PFSK-1 (cell line): Measurements from ENCODE around the gene LGALS3BP.

Experiments
- FOXP2 ChIP-seq: optimal IDR thresholded peaks from 2 replicates; pipeline ENCODE3; 2011; ENCODE audit warnings: borderline replicate concordance, control low read depth, inconsistent platforms; ENCODE audit not compliant: insufficient read depth; ENCODE audit errors: extremely low read length, extremely low read depth
- POLR2AphosphoS5 ChIP-seq: IDR thresholded peaks from 2 replicates; pipeline ENCODE4 v1.6.1; 2012; ENCODE audit warnings: low read depth, mild to moderate bottlenecking, control low read depth, low read length, moderate library complexity
- SIN3A ChIP-seq: IDR thresholded peaks from 2 replicates; pipeline ENCODE4 v1.6.1; 2012; ENCODE audit warnings: mild to moderate bottlenecking, low read length, moderate library complexity, borderline replicate concordance; ENCODE audit not compliant: insufficient read depth
- TAF1 ChIP-seq: IDR thresholded peaks from 2 replicates; pipeline ENCODE4 v1.6.1; 2012; ENCODE audit warnings: low read length, control low read depth, borderline replicate concordance; ENCODE audit not compliant: insufficient read depth
- TF ChIP-seq, protein P1 (sequence below), 2 experiments: IDR thresholded peaks; 2 replicates each; pipeline versions ENCODE4 v1.6.1 to v1.8.0; 2011 to 2012; ENCODE audit warnings: low read depth in 2 of 2, low read length in 2 of 2, control low read depth in 1 of 2, inconsistent platforms in 1 of 2, mild to moderate bottlenecking in 1 of 2, moderate library complexity in 1 of 2; ENCODE audit not compliant: insufficient read depth in 1 of 2

LGALS3BP gene

DNA sequence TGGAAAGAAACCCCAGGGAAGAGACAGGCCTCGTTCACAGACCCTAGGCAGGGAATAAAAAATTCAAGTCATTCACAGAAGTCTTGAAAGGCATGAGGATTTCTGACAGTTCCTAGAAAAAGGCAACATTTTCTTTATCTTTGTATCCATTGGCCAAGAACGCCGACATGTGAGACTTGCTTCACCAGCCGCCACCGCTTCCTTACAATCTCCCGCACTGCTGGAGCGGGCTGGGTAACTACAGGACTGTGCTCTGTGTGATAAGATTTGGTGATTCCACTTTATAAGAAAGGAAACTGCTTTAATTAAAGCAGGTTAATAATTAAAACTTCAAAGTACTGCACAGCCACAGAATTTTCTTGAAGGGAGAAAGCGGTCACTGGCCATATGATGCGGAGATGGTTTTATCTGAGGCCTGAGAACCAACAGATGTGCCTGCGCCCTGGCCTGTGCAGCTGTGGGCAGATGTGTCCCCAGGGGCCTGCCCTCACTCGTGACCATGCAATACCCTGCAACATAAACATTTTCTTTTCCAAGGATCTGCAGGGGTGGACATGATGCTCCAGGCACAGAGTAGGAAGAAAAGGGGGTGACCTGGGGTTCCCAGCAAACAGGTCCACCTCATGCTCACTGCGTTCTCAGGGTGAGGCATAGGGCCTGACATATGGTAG, 13.0 kb upstream of the LGALS3BP start:
- TF ChIP-seq, protein P1, sequence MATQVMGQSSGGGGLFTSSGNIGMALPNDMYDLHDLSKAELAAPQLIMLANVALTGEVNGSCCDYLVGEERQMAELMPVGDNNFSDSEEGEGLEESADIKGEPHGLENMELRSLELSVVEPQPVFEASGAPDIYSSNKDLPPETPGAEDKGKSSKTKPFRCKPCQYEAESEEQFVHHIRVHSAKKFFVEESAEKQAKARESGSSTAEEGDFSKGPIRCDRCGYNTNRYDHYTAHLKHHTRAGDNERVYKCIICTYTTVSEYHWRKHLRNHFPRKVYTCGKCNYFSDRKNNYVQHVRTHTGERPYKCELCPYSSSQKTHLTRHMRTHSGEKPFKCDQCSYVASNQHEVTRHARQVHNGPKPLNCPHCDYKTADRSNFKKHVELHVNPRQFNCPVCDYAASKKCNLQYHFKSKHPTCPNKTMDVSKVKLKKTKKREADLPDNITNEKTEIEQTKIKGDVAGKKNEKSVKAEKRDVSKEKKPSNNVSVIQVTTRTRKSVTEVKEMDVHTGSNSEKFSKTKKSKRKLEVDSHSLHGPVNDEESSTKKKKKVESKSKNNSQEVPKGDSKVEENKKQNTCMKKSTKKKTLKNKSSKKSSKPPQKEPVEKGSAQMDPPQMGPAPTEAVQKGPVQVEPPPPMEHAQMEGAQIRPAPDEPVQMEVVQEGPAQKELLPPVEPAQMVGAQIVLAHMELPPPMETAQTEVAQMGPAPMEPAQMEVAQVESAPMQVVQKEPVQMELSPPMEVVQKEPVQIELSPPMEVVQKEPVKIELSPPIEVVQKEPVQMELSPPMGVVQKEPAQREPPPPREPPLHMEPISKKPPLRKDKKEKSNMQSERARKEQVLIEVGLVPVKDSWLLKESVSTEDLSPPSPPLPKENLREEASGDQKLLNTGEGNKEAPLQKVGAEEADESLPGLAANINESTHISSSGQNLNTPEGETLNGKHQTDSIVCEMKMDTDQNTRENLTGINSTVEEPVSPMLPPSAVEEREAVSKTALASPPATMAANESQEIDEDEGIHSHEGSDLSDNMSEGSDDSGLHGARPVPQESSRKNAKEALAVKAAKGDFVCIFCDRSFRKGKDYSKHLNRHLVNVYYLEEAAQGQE (IDR thresholded peaks at IDR 0.05; ENCODE audit: insufficient read depth in 1 of 2, low read depth in 2 of 2, low read length in 2 of 2) = no peak
- TF ChIP-seq FOXP2 (no peak), SIN3A (no peak), POLR2AphosphoS5 (no peak), TAF1 (no peak)

DNA sequence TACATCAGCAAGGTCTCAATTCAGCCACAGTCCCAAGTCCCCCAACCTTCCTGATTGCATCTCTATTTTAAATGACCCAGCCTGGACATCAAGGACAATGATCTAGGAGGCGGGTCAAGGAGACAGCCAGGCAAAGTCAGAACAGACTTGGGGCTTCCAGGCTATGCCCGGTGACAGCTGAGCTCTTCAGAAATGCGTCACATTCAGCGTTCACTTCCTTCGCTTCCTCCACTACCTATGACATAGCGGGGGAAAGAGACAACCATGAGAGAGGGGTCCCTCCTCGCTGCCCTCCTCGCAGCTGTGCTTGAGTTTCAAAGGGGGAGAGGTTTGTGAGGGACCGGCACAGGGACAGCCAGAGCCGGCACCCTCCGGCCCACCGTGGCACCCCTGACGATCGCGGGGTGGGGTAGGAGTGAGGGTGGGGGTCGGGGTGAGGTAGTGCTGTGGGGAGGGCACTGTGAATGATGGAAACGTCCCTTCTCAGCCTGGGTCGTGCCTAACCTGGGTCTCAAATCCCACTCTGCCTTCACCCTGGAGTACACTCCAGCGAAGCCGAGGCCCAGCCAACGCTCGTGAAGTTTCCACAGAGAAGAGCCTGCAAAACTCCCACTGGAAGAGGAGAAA, 12.3 kb upstream of the LGALS3BP start:
- TF ChIP-seq FOXP2 (no peak), TAF1 (no peak), POLR2AphosphoS5 (no peak), SIN3A (no peak)
- TF ChIP-seq, protein P1 (IDR thresholded peaks at IDR 0.05; ENCODE audit: insufficient read depth in 1 of 2, low read depth in 2 of 2, low read length in 2 of 2) = no peak

DNA sequence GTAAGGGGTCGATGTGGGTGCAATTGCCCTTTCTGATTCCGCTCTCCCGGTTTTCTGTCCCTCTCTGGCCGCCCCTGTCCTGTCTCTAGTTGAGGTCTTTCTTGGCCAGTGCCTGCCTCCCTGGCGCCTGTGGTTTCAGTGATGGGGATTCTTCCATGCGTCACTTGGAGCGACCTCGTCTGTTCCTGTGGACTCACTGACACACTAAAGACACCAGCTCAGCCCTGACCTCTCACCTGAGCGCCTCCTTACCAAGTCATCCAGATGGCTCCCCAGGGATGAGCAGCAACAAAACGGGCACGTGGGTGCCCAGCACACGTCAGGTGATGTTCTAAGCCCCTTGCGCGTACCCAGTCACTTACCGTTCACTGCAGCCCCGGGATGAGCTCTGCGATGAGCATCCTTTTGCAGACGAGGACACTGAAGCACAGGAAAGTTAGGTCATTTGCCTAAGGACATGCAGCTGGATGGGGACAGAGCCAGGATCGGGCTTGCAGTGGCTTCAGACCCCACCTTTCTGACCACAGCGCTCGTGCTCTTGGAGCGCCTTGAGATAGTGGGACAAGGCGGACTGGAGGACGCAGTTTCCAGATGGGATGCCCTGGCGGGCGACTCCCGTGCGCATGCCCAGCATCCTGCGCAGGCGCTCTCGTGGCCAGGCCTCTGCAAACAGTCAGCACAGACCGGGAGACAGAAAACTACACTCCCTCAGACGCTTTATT, 11.5 kb upstream of the LGALS3BP start:
- no peak for TF ChIP-seq TAF1
- TF ChIP-seq SIN3A = no peak
- no peak for TF ChIP-seq POLR2AphosphoS5
- no peak for TF ChIP-seq FOXP2
- TF ChIP-seq, protein P1 (IDR thresholded peaks at IDR 0.05; ENCODE audit: insufficient read depth in 1 of 2, low read depth in 2 of 2, low read length in 2 of 2) = no peak

DNA sequence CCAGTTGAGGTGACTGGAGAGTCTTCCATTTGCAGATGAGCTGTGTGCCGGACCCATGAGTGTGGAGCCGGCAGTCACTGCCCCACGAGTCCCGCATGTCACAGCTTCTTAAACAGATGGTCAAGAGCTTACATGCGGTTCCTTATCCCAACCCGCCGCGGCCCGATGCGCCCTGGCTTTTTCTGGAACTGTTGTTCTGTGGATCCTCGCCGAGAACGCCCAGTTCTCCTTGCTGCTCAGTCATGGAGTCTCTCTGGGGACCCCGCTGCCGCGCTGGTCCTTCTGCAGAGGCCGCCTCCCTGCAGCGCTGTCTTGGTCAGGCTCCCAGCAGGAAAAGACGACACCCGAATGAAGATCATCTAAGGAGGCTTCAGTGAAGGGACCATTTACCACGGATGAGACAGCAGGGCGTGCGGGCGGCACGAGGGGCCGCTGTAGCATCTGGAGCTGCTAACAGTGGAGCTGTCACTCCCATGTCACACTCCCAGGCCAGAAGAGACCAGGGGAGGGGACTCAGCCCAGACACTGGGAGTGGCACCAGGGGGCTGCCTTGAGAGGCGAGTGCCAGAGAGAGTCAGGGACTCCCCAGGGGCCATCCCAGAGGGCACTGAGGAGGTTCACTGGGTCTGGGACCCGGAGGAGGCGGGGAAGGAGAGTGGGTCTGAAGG, 10.8 kb upstream of the LGALS3BP start:
- TF ChIP-seq SIN3A = no peak
- no peak for TF ChIP-seq POLR2AphosphoS5
- no peak for TF ChIP-seq TAF1
- TF ChIP-seq, protein P1 (IDR thresholded peaks at IDR 0.05; ENCODE audit: insufficient read depth in 1 of 2, low read depth in 2 of 2, low read length in 2 of 2) = no peak
